ENCODE results near the gene TMEM40.
A peak's percentile ranks its signal among the peaks of the same experiment; 100 is the strongest.
"Not testable (repeated sequence)": the region's sequence is repeated elsewhere in the genome, so short reads cannot be mapped to it uniquely, and the experiment has no call there.

Gene TMEM40

DNA sequence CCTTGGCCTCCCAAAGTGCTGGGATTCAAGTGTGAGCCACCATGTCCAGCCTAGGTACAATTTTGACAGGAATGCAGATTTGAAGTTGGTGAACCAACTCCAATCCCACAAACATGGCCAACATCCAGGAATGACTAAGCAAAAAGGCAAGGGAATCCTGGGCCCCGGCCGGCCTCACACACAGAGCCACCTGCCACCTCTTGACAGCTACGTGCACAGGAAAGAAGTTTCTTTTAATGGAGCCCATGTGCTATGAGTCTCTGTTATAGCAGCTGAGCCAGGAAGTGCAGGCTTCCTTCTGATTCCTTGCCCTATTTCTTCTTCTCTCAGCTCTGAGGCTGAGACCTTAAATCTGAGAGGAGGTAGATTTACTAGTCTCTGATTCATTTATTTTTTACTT, 8.8 kb downstream of the TMEM40 start:
- no peak for FAIRE-seq

DNA sequence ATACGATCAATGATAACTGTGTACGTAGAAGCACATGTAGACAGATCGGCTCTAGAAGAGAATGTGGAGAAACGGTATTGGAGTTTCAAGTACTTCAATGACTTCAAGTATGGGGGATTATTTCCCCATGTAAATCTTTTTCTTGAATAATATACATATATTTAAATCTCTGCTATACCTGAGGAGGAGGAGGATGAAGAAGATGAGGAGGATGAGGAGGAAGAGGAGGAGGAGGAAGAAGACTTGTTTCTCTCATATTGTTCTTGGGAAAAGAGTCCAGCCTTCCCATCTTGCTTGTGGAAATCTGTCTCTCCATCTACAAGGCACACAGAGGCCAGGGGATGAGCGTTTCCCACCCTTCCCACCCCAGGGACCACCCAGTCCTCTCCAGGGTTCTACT, 10.6 kb downstream of the TMEM40 start:
- FAIRE-seq: no peak

DNA sequence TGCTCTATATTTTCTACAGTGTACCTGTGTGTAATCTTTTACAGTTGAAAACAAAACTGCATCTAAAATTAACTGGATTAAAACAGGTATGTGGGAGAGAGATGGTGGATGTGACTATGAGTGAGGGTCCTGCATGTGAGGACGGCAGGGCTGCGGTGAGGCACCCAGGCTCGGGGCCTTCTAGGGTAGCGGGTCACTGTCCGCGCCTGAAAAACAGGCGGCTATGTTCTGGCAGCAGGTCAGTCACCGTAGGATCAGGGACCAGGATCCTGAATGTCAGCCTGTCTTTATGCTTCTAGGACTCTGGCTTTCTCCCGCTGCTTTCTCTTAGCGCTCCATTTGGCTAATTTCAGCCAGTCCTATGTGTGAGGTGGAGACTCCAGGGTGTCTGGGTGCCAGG, 12.6 kb downstream of the TMEM40 start:
- no peak for FAIRE-seq

DNA sequence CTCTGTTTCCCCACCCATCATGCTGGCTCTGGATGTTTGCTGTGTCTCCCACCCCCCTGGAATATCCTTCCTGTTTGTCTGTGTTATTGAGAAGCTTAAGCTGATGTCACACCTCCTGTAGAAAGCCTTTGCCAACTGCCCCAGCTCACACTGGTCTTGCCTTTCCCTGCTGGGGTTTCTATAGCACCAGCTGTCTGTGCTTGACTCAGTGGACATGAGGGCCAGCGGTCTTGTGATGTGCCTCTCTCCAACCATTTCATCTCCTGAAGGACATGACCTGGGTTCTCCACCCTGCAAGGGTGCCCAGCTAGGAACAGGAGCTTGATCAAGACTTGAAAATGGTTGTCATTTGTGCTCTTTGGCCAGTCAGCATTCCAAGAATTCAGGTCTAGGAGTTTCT, 14.7 kb downstream of the TMEM40 start:
- FAIRE-seq: no peak

DNA sequence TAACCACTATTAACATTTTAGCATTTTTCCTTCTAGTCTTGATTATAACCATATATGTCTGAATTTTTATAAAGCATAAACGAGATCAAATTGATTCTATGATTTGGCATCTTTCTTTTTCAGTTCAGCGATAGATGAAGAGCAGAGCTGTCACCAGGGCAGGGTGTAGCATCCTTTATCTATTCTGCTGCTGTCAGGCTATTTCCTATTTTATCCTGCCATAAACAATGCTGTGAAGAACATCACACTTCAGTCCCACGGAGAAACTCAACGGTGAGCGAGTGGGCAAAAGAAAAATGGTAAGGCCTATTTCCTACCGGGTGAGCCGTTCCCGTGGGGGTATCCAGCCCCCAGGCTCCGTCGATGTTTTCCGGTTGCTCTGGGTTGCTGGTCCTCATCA, 15.5 kb downstream of the TMEM40 start:
- FAIRE-seq: no peak

DNA sequence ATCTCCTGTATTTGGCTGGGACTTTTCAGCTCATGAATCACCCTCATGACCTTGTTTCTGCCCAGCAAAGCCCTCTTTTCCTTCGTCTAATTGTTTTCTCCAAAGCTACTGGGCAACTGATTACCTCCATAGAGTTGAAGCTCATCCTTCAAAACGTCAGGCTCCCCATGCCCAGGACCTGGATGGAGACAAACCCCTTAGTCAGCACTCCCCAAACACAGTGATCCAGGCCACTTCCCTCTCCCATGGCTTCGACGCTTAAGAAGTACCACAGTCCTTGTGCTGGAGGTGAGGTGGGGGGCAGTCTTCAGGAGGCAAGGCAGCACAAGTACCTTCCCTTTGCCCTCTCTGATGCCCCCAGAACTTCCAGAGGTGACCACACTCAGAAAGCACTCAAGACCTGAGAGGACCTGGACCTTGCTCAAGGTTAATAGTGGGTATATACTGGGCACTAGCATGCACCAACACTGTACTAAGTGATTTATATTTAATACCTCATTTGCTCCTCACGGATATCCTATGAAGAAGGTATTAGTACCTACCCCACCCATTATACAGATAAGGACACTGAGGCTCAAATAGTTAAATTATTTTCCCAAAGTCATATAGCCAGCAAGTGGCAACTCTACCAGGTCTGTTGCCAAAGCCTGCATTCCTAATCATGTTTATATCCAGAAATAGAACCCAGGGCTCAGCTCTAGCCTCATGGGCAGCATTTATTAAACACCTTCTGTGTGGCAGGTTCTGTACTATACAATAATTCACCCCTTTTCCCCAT, 16.5 kb downstream of the TMEM40 start:
- no peak for FAIRE-seq

DNA sequence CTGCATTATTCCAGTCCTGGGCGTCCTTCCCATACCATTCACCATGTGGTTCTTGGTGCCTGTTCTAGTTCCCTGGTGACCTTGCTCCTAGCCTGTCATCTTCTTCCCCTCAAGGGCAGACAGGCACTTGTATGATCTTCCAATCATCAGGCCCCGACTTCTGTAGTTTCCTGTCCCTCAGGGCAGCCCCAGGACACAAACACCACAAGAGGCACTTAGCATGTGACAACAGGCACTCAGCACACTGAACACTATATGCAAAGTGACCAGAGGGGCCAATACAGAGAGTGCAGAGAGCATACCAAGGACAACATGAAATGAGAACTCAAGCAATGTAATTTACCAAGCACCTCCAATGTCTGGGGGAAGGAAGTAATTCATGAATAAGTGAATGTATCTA, 17.9 kb downstream of the TMEM40 start:
- no peak for FAIRE-seq

DNA sequence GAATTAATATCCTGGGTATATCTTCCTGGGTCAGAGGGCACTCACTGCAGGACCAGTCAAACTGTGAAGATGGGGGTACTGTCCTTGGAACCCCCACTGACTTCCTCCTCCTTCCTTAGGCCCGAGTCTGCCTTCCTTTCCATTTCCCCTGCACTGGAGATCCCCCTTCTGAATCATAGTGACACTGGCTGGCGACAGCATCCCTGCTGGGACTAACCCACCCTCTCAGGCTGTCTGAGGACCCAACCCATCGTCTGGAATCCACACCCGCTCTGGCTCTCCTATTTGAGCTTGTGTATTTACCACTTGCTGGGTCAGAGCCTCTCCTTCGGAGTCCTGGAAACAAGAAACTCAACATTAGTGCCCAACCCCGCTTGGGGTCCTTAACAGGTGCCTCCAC, 21.2 kb downstream of the TMEM40 start:
- FAIRE-seq: no peak

DNA sequence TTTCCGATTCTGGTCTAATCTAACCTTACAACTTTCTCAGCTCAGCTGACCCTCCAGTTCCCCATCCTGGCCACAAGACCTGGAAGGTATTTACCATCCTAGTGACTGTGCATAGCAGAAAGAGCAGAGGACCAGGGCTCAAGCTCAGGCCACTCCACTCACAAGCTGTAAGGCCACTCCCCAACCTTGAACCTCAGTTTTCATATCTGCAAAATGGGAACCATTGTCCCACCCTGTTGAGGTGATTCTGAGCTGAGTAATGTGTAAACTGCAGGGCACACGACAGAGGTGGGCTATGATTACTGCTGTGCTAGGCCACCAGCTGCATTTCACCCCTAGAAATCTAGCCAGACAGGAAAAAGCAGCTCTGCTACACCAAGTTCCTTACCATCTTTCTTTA, 21.7 kb downstream of the TMEM40 start:
- no peak for FAIRE-seq

DNA sequence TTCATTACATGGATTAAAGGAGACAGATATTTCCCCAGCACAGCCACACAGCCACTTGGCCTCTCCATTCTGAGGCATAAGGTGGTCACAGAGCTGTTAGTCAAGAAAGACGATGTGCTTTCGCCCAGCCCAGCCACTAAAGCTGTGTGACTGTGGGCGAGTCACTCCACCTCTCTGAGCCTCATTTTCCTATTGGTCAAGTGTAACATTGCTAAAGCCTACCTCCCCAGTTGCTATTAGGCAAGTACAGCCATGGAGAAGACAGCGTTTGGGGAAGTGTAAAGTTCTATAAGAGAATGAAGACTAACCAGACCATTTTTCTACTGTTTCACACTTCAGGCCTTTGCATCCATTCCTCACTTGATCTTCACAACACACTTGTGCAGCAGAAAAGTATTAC, 24.1 kb downstream of the TMEM40 start:
- FAIRE-seq: no peak

DNA sequence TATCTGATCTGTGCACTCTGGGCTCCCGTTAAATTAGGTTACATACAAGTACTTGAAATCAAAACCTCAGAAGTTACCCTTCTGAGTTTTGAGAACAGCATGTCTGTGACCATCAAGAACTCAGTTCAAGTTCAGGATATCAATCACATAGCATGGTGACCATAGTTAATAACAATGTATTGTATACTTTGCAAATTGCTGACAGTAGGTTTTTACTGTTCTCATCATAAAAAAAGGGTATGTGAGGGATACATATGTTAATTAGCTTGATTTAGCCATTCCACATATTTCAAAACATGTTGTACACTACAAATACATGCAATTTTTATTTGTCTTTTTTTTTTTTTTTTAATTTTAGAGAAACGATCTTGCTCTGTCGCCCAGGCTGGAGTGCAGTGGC, 25.5 kb downstream of the TMEM40 start:
- no peak for FAIRE-seq

DNA sequence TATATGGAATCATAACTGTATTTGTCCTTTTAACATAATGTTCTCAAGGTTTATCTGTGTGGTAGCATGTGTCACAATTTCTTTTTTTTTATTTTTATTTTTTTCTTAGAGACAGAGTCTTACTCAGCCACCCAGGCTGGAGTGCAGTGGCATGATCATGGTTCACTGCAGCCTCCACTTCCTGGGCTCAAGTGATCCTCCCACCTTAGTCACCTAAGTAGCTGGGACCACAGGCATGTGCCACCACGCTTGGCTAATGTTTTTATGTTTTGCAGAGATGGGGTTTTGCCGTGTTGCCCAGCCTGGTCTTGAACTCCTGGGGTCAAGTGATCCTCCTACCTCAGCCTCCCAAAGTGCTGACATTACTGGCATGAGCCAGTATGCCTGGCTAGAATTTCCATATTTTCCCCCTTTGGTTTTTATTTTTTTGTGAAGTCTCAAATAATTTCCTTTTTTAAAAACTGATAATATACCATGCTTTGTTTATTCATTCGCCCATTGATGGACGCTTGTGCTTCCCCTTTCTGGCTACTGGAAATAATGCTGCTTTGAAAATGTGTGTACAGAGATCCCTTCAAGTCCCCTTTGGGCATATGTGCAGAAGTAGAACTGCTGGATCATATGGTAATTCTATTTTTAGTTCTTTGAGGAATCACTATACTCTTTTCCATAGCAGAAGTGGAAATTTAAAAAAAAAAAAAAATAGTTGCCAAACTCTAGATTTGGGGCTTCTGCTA, 28.4 kb downstream of the TMEM40 start:
- FAIRE-seq: no peak

DNA sequence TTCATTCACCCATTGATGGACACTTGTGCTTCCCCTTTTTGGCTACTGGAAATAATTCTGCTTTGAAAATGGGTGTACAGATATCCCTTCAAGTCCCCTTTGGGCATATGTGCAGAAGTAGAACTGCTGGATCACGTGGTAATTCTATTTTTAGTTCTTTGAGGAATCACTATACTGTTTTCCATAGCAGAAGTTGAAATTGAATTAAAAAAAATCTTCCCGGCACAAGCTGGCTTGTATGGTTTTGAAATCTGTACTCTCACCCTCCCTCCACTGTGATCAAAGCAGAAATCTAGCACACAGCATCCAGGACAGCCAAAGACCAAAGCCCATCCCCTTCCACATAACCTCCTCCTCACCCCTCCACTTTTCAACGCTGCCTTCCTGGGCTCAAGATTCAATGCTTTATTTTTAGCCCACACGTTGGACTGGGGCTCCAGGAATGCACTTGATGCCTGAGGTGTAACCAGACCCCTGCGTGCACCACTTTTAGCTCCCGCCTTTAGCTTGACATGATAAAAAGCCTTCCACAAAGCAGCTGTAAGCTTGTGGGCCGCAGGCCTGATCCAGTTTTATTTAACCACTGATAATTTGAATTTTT, 29.9 kb downstream of the TMEM40 start:
- FAIRE-seq: no peak

DNA sequence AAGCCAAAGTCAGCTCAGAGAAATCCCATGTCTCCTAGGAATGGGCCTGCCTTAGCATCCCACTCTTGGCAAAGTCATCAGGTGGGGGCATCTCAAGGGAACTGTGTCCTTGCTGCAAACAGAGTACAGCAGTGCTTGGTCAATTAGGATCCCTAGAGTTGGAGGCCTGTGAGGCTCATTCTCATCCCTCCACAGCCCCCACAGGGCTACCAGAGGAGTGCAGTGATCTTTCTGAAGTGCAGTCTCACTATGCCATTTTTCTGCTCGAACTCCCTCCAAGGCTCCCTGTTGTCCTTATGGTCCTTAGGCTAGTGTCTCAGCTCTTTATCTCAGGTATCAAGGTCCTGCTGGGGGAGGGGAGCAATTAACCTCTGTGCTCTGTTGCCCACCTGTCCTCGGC, 31.1 kb downstream of the TMEM40 start:
- FAIRE-seq: no peak

DNA sequence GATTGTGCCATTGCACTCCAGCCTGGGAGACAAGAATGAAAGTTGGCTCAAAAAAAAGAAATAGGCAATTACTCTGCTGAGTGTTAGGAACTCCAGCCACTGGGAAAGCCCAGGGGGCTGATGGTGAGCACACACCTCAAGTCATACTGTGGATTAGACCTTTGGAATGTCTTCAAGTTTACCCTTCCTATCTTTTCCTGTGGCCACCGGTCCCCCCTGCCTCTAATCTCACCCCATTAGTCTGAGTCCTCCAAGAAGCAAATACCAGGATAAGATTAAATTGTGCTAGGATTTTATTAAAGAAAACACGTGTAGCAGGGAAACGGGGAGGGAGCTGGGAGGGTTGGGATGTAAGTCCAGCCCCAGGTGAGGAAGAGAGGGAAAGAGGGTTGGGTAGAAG, 31.6 kb downstream of the TMEM40 start:
- no peak for FAIRE-seq

DNA sequence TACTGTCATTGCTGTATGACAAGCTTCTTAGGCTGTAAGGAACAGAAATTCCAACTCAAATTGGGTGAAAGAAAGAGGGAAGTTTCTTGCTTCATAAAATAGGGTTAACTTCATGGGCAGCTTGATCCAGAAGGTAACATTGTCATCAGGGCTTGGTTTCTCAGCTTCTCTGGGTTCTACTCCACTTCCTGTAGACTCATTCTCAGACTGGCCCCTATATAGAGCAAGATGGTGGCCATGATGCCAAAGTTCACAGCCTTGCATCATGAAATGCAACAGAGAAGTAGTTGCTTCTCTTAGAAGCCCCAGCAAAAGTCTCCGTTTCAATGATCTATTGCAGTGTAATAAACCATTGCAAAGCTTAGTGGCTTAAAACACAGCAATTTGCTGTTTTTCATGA, 33.6 kb downstream of the TMEM40 start:
- FAIRE-seq: no peak

DNA sequence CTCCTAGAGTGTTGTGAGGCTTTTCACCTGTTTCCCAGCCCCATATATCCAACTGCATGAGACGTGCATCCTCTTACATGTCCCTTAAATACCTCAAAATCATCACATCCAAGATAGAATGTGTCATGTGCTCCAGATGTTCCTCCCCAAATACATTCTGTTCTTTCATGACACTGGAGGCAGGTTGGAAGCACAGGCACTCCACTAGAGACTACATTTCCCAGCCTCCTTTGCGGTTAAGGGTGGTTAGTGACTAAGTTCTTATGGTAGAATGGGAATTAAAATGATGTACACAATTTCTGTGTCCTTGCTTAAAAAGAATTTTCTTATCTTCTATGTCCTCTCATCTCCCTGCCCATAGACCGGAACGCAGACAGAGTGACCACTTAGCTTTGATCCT, 34.3 kb downstream of the TMEM40 start:
- no peak for FAIRE-seq

DNA sequence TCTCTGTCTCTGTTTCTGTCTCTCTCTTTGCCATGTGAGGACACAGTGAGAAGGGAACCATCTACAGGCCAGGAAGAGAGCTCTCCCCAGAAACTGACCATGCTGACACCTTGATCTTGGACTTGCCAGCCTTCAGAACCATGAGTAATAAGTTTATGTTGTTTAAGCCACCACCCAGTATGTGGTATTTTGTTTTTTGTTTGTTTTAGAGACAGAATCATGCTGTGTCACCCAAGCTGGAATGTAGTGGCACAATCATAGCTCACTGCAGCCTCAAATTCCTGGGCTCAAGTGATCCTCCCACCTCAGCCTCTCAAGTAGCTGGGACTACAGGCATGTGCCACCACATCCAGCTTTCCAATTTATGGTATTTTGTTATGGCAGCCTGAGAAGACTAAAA, 35.7 kb downstream of the TMEM40 start:
- FAIRE-seq: not testable (repeated sequence)

DNA sequence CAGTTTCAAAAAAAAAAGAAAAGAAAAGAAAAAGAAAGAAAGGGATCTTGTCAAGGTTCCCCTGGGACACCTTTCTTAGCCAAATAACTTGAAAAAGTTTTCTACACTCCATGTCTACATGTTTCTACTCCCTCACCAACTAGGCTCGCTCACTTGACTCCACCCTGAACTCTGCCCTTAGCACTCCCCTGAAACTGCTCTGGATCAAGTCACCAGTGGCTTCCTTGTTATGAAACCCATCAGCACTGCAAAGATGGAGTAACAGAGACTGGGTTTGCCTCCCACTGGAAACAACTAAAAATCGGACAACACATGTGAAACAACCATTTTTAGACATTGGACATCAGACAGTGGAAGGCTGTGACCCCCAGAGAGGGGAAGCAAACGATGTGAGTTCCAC, 36.8 kb downstream of the TMEM40 start:
- no peak for FAIRE-seq

DNA sequence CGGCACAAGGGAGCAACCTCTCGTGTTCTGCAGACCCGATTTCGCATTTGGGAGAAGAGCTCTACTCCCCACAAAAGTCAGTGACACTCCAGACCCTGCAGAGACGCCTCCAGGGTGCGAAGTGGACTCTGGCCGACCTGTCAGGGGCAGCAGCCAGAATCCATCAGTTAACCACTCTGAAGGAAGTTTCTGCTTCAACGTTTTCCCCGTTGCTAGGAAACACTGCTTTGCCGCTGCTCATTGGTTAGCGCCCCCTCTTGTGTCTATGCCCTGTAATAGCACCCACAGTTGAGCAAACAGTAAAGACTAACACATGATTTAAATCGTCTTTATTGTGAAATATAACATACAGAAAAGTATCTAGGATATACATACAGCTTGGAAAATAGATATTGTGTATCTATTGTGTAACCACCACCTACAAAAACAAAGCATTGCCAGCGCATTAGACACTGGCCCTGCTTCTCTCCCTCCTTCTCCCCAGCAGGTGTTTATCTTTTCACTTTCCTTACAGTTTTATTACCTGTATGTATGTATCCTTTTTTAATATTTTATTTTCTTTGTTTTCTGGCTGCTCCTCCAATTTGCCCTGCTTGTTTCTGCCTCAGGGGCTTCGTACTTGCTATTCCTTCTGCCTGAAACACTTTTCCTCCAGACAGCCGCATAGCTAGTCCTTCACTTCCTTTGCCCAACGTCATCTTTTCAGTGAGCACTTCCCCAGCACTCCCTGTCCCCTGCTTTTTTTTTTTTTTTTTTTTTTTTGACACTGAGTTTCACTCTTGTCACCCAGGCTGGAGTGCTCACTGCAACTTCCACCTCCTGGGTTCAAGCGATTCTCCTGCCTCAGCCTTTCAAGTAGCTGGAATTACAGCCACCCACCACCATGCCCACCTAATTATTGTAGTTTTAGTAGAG, 38.8 kb downstream of the TMEM40 start:
- peak; percentile 58 for FAIRE-seq

DNA sequence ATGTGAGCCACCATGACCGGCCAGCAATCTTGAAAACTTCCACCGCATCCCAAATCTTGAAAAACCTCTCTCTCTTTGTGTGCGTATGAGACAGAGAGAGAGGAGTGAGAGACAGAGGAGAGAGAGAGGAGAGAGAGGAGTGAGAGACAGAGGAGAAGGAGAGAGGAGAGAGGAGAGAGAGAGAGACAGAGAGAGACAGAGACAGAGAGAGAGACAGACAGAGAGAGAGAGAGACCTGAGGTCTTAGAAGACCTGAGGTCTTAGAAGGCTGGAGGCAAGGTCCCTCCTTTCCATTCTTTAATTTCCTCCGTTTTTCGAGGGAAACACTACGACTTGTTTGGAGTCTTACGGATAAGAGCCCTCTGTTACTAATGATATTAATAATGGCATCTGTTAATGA, 39.5 kb downstream of the TMEM40 start:
- no peak for FAIRE-seq

DNA sequence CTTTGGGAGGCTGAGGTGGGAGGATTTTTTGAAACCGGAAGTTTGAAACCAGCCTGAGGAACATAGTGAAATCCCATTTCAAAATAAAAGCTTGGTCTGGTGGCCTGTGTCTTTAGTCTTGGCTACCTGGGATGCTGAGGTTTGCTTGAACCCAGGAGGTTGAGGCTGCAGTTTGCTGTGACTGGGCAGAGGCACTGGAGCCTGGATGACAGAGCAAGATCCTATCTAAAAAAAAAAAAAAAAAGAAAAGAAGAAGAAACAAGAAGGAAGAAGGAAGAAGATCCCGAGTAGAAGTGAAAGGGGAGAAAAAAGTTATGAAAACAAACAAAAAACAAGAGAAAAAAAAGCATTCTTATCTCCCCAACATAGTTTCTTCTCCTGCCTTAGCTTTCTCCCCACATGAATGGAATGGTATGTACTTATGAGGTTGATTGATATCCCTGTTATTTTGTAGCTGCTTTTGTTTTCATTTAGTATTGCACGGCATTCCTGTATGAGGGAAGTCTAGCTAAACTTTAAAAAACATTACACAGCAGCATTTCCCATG, 42.4 kb downstream of the TMEM40 start:
- no peak for FAIRE-seq

DNA sequence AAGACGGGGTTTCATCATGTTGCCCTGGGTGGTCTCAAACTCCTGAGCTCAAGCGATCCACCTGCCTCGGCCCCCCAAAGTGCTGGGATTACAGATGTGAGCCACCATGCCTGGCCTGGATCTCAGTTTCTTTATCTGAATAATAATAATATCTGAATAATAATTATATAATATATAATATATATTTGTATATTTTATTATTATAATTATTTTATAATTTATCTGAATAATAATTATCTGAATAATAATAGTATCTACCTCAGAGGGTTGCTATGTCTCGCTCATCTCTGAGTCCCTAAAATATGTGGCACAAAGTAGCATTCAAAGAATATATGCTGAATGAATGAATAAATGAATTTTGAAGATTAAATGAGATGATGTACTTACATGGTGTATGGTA, 44.8 kb downstream of the TMEM40 start:
- no peak for FAIRE-seq

Data from islet of Langerhans (tissue), 1 donor.